A673 (cell line): ENCODE results near the gene ANP32B.

ENCODE experiments used
- EZH2 ChIP-seq: fragments of 200-600 bp; sonication (generic); IDR thresholded peaks from 2 replicates; pipeline ENCODE4 v1.6.1; 2017; ENCODE audit warnings: borderline replicate concordance, low read depth, mild to moderate bottlenecking, mixed read lengths, antibody characterized with exemption, low read length; ENCODE audit not compliant: poor library complexity, severe bottlenecking
- TF ChIP-seq, protein P1 (sequence below): fragments of 300-800, 200-600 bp; sonication (generic); conservative IDR thresholded peaks from 2 replicates; pipeline ENCODE4 v1.5.1; 2017; ENCODE audit warnings: low read depth, mild to moderate bottlenecking, antibody characterized with exemption, low read length, moderate library complexity, mixed read lengths

DNA sequence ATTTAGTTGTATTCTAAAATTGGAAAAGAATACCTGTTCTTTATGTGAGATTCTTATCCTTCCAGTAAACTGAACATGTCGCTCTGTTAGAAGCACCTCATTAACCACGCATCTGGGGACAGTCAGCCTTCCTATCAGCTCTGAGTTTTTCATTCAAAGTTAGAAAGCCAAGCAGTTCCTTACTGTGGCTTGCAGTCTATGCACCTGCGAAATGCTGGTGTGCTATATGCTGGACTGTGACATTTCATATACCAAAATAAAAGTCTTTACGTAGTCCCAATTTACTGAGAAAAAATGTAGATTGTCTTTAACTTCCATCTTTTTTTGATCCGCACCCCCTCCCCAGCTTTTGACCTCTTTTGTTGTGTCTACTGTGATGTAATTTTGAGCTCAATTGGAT lies 4.3 kb downstream of the ANP32B start:
- TF ChIP-seq, protein P1, sequence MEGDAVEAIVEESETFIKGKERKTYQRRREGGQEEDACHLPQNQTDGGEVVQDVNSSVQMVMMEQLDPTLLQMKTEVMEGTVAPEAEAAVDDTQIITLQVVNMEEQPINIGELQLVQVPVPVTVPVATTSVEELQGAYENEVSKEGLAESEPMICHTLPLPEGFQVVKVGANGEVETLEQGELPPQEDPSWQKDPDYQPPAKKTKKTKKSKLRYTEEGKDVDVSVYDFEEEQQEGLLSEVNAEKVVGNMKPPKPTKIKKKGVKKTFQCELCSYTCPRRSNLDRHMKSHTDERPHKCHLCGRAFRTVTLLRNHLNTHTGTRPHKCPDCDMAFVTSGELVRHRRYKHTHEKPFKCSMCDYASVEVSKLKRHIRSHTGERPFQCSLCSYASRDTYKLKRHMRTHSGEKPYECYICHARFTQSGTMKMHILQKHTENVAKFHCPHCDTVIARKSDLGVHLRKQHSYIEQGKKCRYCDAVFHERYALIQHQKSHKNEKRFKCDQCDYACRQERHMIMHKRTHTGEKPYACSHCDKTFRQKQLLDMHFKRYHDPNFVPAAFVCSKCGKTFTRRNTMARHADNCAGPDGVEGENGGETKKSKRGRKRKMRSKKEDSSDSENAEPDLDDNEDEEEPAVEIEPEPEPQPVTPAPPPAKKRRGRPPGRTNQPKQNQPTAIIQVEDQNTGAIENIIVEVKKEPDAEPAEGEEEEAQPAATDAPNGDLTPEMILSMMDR, result no peak
- TF ChIP-seq EZH2, result no peak
